8988T (cell line): ENCODE data around the gene NUAK1.

Experiments
- DNase-seq: peaks from one replicate; pipeline ENCODE4 v3.0.0; 2011

The NUAK1 gene

GRCh38 chr12:106128585-106129328, 10.0 kb downstream of the NUAK1 start:
- DNase-seq: no peak

GRCh38 chr12:106127338-106128126, 11.2 kb downstream of the NUAK1 start:
- DNase-seq: no peak

GRCh38 chr12:106126441-106127337, 12.1 kb downstream of the NUAK1 start:
- DNase-seq: no peak

- DNase-seq: no peak
Observed at GRCh38 chr12:106125351-106126095, 13.2 kb downstream of the NUAK1 start.

GRCh38 chr12:106123551-106124081, 15.1 kb downstream of the NUAK1 start:
- no peak for DNase-seq

GRCh38 chr12:106123110-106123509, 15.6 kb downstream of the NUAK1 start:
- DNase-seq: no peak

GRCh38 chr12:106122004-106122403, 16.8 kb downstream of the NUAK1 start:
- no peak for DNase-seq

GRCh38 chr12:106120519-106121105, 18.1 kb downstream of the NUAK1 start:
- DNase-seq: no peak

- no peak for DNase-seq
Observed at GRCh38 chr12:106119301-106119700, 19.5 kb downstream of the NUAK1 start.

- no peak for DNase-seq
Observed at GRCh38 chr12:106118381-106119130, 20.2 kb downstream of the NUAK1 start.

- DNase-seq: no peak
Observed at GRCh38 chr12:106115440-106115839, 23.3 kb downstream of the NUAK1 start.

GRCh38 chr12:106114447-106115068, 24.2 kb downstream of the NUAK1 start:
- no peak for DNase-seq

- no peak for DNase-seq
Observed at GRCh38 chr12:106113824-106114446, 24.8 kb downstream of the NUAK1 start.

- DNase-seq: no peak
Observed at GRCh38 chr12:106113446-106113823, 25.3 kb downstream of the NUAK1 start.

GRCh38 chr12:106113042-106113441, 25.7 kb downstream of the NUAK1 start:
- no peak for DNase-seq

GRCh38 chr12:106112145-106112821, 26.5 kb downstream of the NUAK1 start:
- DNase-seq: no peak

GRCh38 chr12:106110626-106111300, 28.0 kb downstream of the NUAK1 start:
- no peak for DNase-seq

- no peak for DNase-seq
Observed at GRCh38 chr12:106109168-106109910, 29.4 kb downstream of the NUAK1 start.
